BLaER1 treated with 17β-estradiol and CSF1 and Interleukin-3, amounts not matched to agents 10 nM and 100 nM (cell line): ENCODE measurements around the gene PGAP3.
"Not testable (repeated sequence)": the region's sequence is repeated elsewhere in the genome, so short reads cannot be mapped to it uniquely, and the experiment has no call there.

ENCODE experiments used
- H3K27ac ChIP-seq, 11 experiments: shearing (Covaris generic); formaldehyde crosslinking; 2 replicates each; pipeline ENCODE4 v1.8.1; 2022
- H3K27me3 ChIP-seq, 11 experiments: shearing (Covaris generic); formaldehyde crosslinking; 2 replicates each; pipeline ENCODE4 v1.8.1; 2022
- H3K36me3 ChIP-seq, 11 experiments: shearing (Covaris generic); formaldehyde crosslinking; 2 replicates each; pipeline ENCODE4 v1.8.1; 2022
- H3K4me1 ChIP-seq, 10 experiments: shearing (Covaris generic); formaldehyde crosslinking; 2 replicates each; pipeline ENCODE4 v1.8.1; 2022
- H3K4me2 ChIP-seq, 11 experiments: shearing (Covaris generic); formaldehyde crosslinking; 2 replicates each; pipeline ENCODE4 v1.8.1; 2022
- H3K4me3 ChIP-seq, 10 experiments: shearing (Covaris generic); formaldehyde crosslinking; 2 replicates each; pipeline ENCODE4 v1.8.1; 2022
- H3K9ac ChIP-seq, 11 experiments: shearing (Covaris generic); formaldehyde crosslinking; 2 replicates each; pipeline ENCODE4 v1.8.1; 2022
- H3K9me3 ChIP-seq, 11 experiments: shearing (Covaris generic); formaldehyde crosslinking; replicated peaks in 1 of 11; 2 replicates each; pipeline ENCODE4 v1.8.1; 2022
- H4K20me1 ChIP-seq, 11 experiments: shearing (Covaris generic); formaldehyde crosslinking; 2 replicates each; pipeline ENCODE4 v1.8.1; 2022
- Cebpa-rat ChIP-seq, 11 experiments: shearing (Covaris generic); IDR thresholded peaks; 2 replicates each; pipeline ENCODE4 v1.8.1; 2022

PGAP3 gene

GRCh38 chr17:39701784-39702422 lies 14.0 kb upstream of the PGAP3 start:
- H4K20me1 ChIP-seq, result no peaks in the 10 kb centered on the region; a peak in 1 of 22 replicates
- H3K4me3 ChIP-seq, result no peak overlapping the region
- no peak overlapping the region for H3K27ac ChIP-seq
- H3K27me3 ChIP-seq, result peaks cover 36 to 54% (median 48%) of the 10 kb centered on the region in 11 experiments
- H3K9me3 ChIP-seq, result no peaks in the 10 kb centered on the region
- H3K4me2 ChIP-seq, result no peak overlapping the region
- no peak overlapping the region for H3K9ac ChIP-seq
- no peak for TF ChIP-seq Cebpa-rat (IDR thresholded peaks at IDR 0.05)
- no peaks in the 10 kb centered on the region for H3K36me3 ChIP-seq
- H3K4me1 ChIP-seq, result peaks cover 13 to 42% (median 36%) of the 10 kb centered on the region in 10 experiments

GRCh38 chr17:39701012-39701783 lies 13.3 kb upstream of the PGAP3 start:
- Histone ChIP-seq H3K4me2 (no peak overlapping the region), H3K27ac (no peak overlapping the region), H3K4me3 (no peak overlapping the region)

DNA sequence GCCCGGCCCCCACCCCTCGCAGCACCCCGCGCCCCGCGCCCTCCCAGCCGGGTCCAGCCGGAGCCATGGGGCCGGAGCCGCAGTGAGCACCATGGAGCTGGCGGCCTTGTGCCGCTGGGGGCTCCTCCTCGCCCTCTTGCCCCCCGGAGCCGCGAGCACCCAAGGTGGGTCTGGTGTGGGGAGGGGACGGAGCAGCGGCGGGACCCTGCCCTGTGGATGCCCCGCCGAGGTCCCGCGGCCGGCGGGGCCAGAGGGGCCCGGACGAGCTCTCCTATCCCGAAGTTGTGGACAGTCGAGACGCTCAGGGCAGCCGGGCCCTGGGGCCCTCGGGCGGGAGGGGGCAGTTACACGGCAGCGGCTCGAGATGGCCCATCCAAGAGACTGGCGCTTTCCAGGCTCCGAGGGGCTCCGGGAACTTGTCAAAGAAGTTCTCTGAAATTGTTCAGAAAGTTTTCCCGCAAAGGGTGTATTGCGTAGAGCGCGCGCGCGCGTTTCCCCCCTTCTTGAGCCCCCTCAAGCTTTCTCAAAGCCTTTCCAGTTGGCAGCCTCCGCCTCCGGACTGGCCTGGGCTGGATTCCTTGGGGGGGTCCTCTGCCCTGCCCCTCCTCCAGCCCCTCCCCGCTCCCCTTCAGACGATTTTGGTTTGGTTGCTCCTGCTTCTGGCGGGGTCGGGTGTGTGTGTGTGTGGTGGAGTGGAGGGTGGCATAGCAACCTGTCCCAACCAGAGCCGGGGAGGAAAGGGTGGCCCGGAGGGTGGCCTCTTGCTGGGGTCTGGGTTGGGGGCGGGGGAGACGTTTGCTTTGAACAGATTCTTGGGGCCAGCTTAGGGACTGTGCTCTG lies 12.5 kb upstream of the PGAP3 start:
- no peaks in the 10 kb centered on the region for H3K9me3 ChIP-seq
- peaks cover 5 to 26% (median 20%) of the 10 kb centered on the region in 10 experiments; a peak in 19 of 20 replicates for H3K4me1 ChIP-seq
- no peaks in the 10 kb centered on the region for H3K36me3 ChIP-seq
- H3K9ac ChIP-seq, result no peak overlapping the region
- H3K4me3 ChIP-seq, result no peak overlapping the region
- no peak overlapping the region for H3K27ac ChIP-seq
- H3K27me3 ChIP-seq, result peaks cover 36 to 54% (median 48%) of the 10 kb centered on the region in 11 experiments
- H3K4me2 ChIP-seq, result peak overlapping the region in 2 of 11 experiments; percentile 27 to 35; a peak in 1 of 22 replicates
- TF ChIP-seq Cebpa-rat (IDR thresholded peaks at IDR 0.05), result no peak
- no peaks in the 10 kb centered on the region; a peak in 1 of 22 replicates for H4K20me1 ChIP-seq

More at GRCh38 chr17:39701012-39701783, 13.3 kb upstream of the PGAP3 start:
- Histone ChIP-seq H3K4me1 (peaks cover 9 to 35% (median 29%) of the 10 kb centered on the region in 10 experiments; a peak in 19 of 20 replicates), H3K9me3 (no peaks in the 10 kb centered on the region), H3K9ac (no peak overlapping the region), H3K36me3 (no peaks in the 10 kb centered on the region), H4K20me1 (no peaks in the 10 kb centered on the region; a peak in 1 of 22 replicates), H3K27me3 (peaks cover 36 to 54% (median 48%) of the 10 kb centered on the region in 11 experiments)
- TF ChIP-seq Cebpa-rat (IDR thresholded peaks at IDR 0.05), result no peak

DNA sequence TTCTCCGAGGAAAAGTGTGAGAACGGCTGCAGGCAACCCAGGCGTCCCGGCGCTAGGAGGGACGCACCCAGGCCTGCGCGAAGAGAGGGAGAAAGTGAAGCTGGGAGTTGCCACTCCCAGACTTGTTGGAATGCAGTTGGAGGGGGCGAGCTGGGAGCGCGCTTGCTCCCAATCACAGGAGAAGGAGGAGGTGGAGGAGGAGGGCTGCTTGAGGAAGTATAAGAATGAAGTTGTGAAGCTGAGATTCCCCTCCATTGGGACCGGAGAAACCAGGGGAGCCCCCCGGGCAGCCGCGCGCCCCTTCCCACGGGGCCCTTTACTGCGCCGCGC lies 11.9 kb upstream of the PGAP3 start, which contains the start of gene ERBB2:
Gene ERBB2 (plus strand): TSS at position 247 of the 330 bp plus-strand sequence. CDS start 175 bp downstream, outside the sequence.
- Histone ChIP-seq H3K4me3 (no peak within 1 kb of the TSS), H3K9me3 (no peaks in the 10 kb centered on the region), H3K4me2 (peak within 1 kb of the TSS in 2 of 11 experiments; percentile 27 to 35; a peak in 1 of 22 replicates), H3K4me1 (peaks cover 0 to 20% (median 14%) of the 10 kb centered on the region in 10 experiments; a peak in 17 of 20 replicates), H4K20me1 (no peaks in the 10 kb centered on the region; a peak in 1 of 22 replicates), H3K27ac (no peak within 1 kb of the TSS), H3K36me3 (no peaks in the 10 kb centered on the region), H3K9ac (no peak within 1 kb of the TSS), H3K27me3 (peaks cover 36 to 54% (median 48%) of the 10 kb centered on the region in 11 experiments)
- TF ChIP-seq Cebpa-rat (IDR thresholded peaks at IDR 0.05), result no peak

DNA sequence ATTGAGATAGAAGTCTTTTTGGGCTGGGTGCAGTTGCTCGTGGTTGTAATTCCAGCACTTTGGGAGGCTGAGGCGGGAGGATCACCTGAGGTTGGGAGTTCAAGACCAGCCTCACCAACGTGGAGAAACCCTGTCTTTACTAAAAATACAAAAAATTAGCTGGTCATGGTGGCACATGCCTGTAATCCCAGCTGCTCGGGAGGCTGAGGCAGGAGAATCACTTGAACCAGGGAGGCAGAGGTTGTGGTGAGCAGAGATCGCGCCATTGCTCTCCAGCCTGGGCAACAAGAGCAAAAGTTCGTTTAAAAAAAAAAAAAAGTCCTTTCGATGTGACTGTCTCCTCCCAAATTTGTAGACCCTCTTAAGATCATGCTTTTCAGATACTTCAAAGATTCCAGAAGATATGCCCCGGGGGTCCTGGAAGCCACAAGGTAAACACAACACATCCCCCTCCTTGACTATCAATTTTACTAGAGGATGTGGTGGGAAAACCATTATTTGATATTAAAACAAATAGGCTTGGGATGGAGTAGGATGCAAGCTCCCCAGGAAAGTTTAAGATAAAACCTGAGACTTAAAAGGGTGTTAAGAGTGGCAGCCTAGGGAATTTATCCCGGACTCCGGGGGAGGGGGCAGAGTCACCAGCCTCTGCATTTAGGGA lies 11.4 kb upstream of the PGAP3 start:
- Histone ChIP-seq H3K4me2 (0 out of 22 replicates have a peak overlapping the region, but pooled peaks of 2 of the 11 experiments have one; percentile 27 to 35), H3K27me3 (peaks cover 36 to 54% (median 48%) of the 10 kb centered on the region in 11 experiments), H3K4me1 (peaks cover 0 to 15% (median 9%) of the 10 kb centered on the region in 10 experiments; a peak in 11 of 20 replicates)
- H3K9me3 ChIP-seq, H3K27ac ChIP-seq, H4K20me1 ChIP-seq, H3K36me3 ChIP-seq, H3K9ac ChIP-seq, H3K4me3 ChIP-seq: not testable (repeated sequence)

- Histone ChIP-seq H3K4me1 (0 out of 20 replicates have a peak, but pooled peaks cover 0 to 2% (median 0%) of the 10 kb centered on the region in 10 experiments), H3K9ac (no peak overlapping the region), H4K20me1 (no peaks in the 10 kb centered on the region; a peak in 1 of 22 replicates), H3K9me3 (no peaks in the 10 kb centered on the region), H3K36me3 (no peaks in the 10 kb centered on the region), H3K27ac (no peak overlapping the region), H3K4me2 (no peak overlapping the region), H3K27me3 (peaks cover 36 to 54% (median 48%) of the 10 kb centered on the region in 11 experiments), H3K4me3 (no peak overlapping the region)
- TF ChIP-seq Cebpa-rat (IDR thresholded peaks at IDR 0.05), result no peak
These were observed 10.1 kb upstream of the PGAP3 start for GRCh38 chr17:39697961-39698360.

GRCh38 chr17:39696731-39697130 lies 8.9 kb upstream of the PGAP3 start:
- no peaks in the 10 kb centered on the region for H3K9me3 ChIP-seq
- no peak overlapping the region for H3K9ac ChIP-seq

DNA sequence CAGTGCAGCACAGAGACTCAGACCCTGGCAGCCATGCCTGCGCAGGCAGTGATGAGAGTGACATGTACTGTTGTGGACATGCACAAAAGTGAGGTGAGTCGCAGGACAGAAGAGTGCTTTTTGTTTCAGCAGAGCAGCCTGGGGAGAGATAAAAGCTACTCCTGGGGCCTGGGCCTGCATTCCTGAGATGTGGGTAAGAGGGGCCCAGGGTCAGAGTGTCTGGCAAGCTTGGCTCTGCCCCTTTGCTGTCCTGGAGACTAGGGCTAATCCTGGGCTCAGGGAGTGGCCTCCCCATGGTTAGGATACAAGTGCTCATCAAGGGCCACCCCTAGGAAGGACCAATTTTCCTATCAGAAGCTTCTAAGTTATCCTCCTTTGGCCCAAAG lies 7.2 kb upstream of the PGAP3 start:
- no peak for TF ChIP-seq Cebpa-rat (IDR thresholded peaks at IDR 0.05)
- no peak overlapping the region for H3K27ac ChIP-seq
- no peak overlapping the region for H3K9ac ChIP-seq
- H3K27me3 ChIP-seq, result peaks cover 18 to 26% (median 23%) of the 10 kb centered on the region in 11 experiments
- H3K4me1 ChIP-seq, result no peaks in the 10 kb centered on the region
- no peaks in the 10 kb centered on the region for H3K36me3 ChIP-seq
- no peaks in the 10 kb centered on the region for H4K20me1 ChIP-seq
- H3K9me3 ChIP-seq, result no peaks in the 10 kb centered on the region
- no peak overlapping the region for H3K4me3 ChIP-seq
- H3K4me2 ChIP-seq, result no peak overlapping the region

More at GRCh38 chr17:39696731-39697130, 8.9 kb upstream of the PGAP3 start:
- H3K4me1 ChIP-seq, result no peaks in the 10 kb centered on the region
- TF ChIP-seq Cebpa-rat (IDR thresholded peaks at IDR 0.05), result no peak
- H3K27me3 ChIP-seq, result peaks cover 34 to 43% (median 39%) of the 10 kb centered on the region in 11 experiments
- no peak overlapping the region for H3K4me3 ChIP-seq
- H3K4me2 ChIP-seq, result no peak overlapping the region
- H4K20me1 ChIP-seq, result no peaks in the 10 kb centered on the region; a peak in 1 of 22 replicates
- H3K27ac ChIP-seq, result no peak overlapping the region
- H3K36me3 ChIP-seq, result no peaks in the 10 kb centered on the region
